Neural progenitor cell (in vitro differentiated cells): ENCODE measurements around the gene ANAPC7. TPM values are rescaled to one million over a fixed set of nuclear protein-coding genes. Genes with fewer than 3 reads are reported as not detected.
"Not testable (repeated sequence)": the region's sequence is repeated elsewhere in the genome, so short reads cannot be mapped to it uniquely, and the experiment has no call there.

ENCODE experiments used
- DNase-seq: peaks from one replicate; pipeline ENCODE4 v3.0.0-alpha.2; 2016; ENCODE audit warnings: low spot score
- H2AFZ ChIP-seq: fragments of 200-600 bp; sonication (generic); replicated peaks from 2 replicates; pipeline ENCODE4 v1.6.1; 2016; ENCODE audit warnings: antibody characterized with exemption
- H3F3A ChIP-seq: fragments of 200-600 bp; sonication (generic); 2 replicates; pipeline ENCODE4 v1.6.1; 2016; ENCODE audit warnings: antibody characterized with exemption, low read depth
- H3K27ac ChIP-seq: fragments of 200-600 bp; sonication (generic); 2 replicates; pipeline ENCODE4 v1.5.1; 2016; ENCODE audit warnings: mild to moderate bottlenecking
- H3K27me3 ChIP-seq: fragments of 200-600 bp; sonication (generic); 2 replicates; pipeline ENCODE4 v1.6.1; 2016; ENCODE audit warnings: mild to moderate bottlenecking, moderate library complexity
- H3K36me3 ChIP-seq: fragments of 200-600 bp; sonication (generic); 2 replicates; pipeline ENCODE4 v1.5.1; 2016
- H3K4me1 ChIP-seq: fragments of 200-600 bp; sonication (generic); 2 replicates; pipeline ENCODE4 v1.6.1; 2016; ENCODE audit warnings: mixed run types
- H3K4me2 ChIP-seq: fragments of 200-600 bp; sonication (generic); 2 replicates; pipeline ENCODE4 v1.6.1; 2016
- H3K4me3 ChIP-seq: fragments of 200-600 bp; sonication (generic); 2 replicates; pipeline ENCODE4 v1.5.1; 2016
- H3K79me2 ChIP-seq: fragments of 200-600 bp; sonication (generic); 2 replicates; pipeline ENCODE4 v1.6.1; 2016; ENCODE audit warnings: low read depth
- H3K9ac ChIP-seq: fragments of 200-600 bp; sonication (generic); 2 replicates; pipeline ENCODE4 v1.6.1; 2016
- H3K9me3 ChIP-seq: fragments of 200-600 bp; sonication (generic); 2 replicates; pipeline ENCODE4 v1.5.1; 2016; ENCODE audit warnings: low read depth
- H4K20me1 ChIP-seq: fragments of 200-600 bp; sonication (generic); 2 replicates; pipeline ENCODE4 v1.6.1; 2016; ENCODE audit warnings: low read depth
- H3K27ac Mint-ChIP-seq: 3 replicates; pipeline ENCODE4 v1.8.0; 2021; ENCODE audit warnings: mixed read lengths
- H3K27me3 Mint-ChIP-seq: 2 replicates; pipeline ENCODE4 v1.8.0; 2022; ENCODE audit warnings: low read depth, mild to moderate bottlenecking, inconsistent platforms, moderate library complexity, mixed read lengths; ENCODE audit not compliant: insufficient read depth
- H3K36me3 Mint-ChIP-seq: 3 replicates; pipeline ENCODE4 v1.8.0; 2021; ENCODE audit warnings: mixed read lengths
- H3K4me1 Mint-ChIP-seq: 3 replicates; pipeline ENCODE4 v1.8.0; 2021; ENCODE audit warnings: mixed read lengths
- H3K4me3 Mint-ChIP-seq: 3 replicates; pipeline ENCODE4 v1.8.0; 2021; ENCODE audit warnings: mild to moderate bottlenecking, moderate library complexity, mixed read lengths
- H3K9me3 Mint-ChIP-seq: 3 replicates; pipeline ENCODE4 v1.8.0; 2020; ENCODE audit warnings: mixed read lengths
- CTCF ChIP-seq: fragments of 200-600 bp; sonication (generic); IDR thresholded peaks from 2 replicates; pipeline ENCODE4 v1.5.1; 2017; ENCODE audit warnings: antibody characterized with exemption, mild to moderate bottlenecking
- EZH2 ChIP-seq: fragments of 200-600 bp; sonication (generic); IDR thresholded peaks from 2 replicates; pipeline ENCODE4 v1.6.1; 2017; ENCODE audit warnings: antibody characterized with exemption, mild to moderate bottlenecking, moderate library complexity
- EZH2phosphoT487 ChIP-seq: fragments of 200-600 bp; sonication (generic); IDR thresholded peaks from 2 replicates; pipeline ENCODE4 v1.6.1; 2017; ENCODE audit warnings: antibody characterized with exemption
- total RNA-seq: library from RNA; depleted of rRNA; stranded (reverse); fragments of >200 nt; gene quantifications from 2 replicates; pipeline ENCODE4 v1.2.3, GENCODE V29; 2015; ENCODE audit warnings: low replicate concordance

ANAPC7 gene
- total RNA-seq, 1 donor from 2014 or later: 114 TPM

- Mint-ChIP-seq H3K27me3 (no peaks in the 10 kb centered on the region), H3K4me1 (peaks cover 9% of the 10 kb centered on the region), H3K36me3 (peaks cover 14% of the 10 kb centered on the region), H3K9me3 (no peaks in the 10 kb centered on the region), H3K27ac (no peak overlapping the region), H3K4me3 (no peak overlapping the region)
- Histone ChIP-seq H3F3A (peaks cover 4% of the 10 kb centered on the region), H3K36me3 (peaks cover 9% of the 10 kb centered on the region), H3K4me3 (no peak overlapping the region), H4K20me1 (no peaks in the 10 kb centered on the region), H3K9me3 (no peaks in the 10 kb centered on the region), H2AFZ (no peak overlapping the region), H3K4me1 (peaks cover 3% of the 10 kb centered on the region), H3K9ac (no peak overlapping the region), H3K4me2 (no peak overlapping the region), H3K27ac (no peak overlapping the region), H3K27me3 (no peaks in the 10 kb centered on the region), H3K79me2 (peaks cover 39% of the 10 kb centered on the region)
- DNase-seq: no peak
- no peak for TF ChIP-seq CTCF
- TF ChIP-seq EZH2: no peak
- no peak for TF ChIP-seq EZH2phosphoT487
Observed at GRCh38 chr12:110444455-110444854, 40.9 kb upstream of the ANAPC7 start.

GRCh38 chr12:110436231-110436630 lies 32.7 kb upstream of the ANAPC7 start:
- Histone ChIP-seq H3K36me3 (peaks cover 10% of the 10 kb centered on the region), H3K4me3 (no peak overlapping the region)
- H3K36me3 Mint-ChIP-seq: peaks cover 28% of the 10 kb centered on the region

GRCh38 chr12:110431957-110432587 lies 28.6 kb upstream of the ANAPC7 start:
- Histone ChIP-seq H3K36me3 (peaks cover 6% of the 10 kb centered on the region), H3K9me3 (no peaks in the 10 kb centered on the region), H3K4me2 (peak overlapping the region; percentile 57), H2AFZ (peak overlapping the region; percentile 91), H3K27me3 (no peaks in the 10 kb centered on the region), H3F3A (peaks cover 18% of the 10 kb centered on the region), H3K4me3 (peak overlapping the region; percentile 52), H3K4me1 (no peaks in the 10 kb centered on the region), H3K27ac (no peak overlapping the region), H3K79me2 (no peaks in the 10 kb centered on the region), H3K9ac (no peak overlapping the region), H4K20me1 (no peaks in the 10 kb centered on the region)
- no peak overlapping the region for H3K27ac Mint-ChIP-seq
- peaks cover 2% of the 10 kb centered on the region for H3K4me1 Mint-ChIP-seq
- H3K27me3 Mint-ChIP-seq: peaks cover 9% of the 10 kb centered on the region
- no peak overlapping the region for H3K4me3 Mint-ChIP-seq
- TF ChIP-seq CTCF: no peak
- no peak for TF ChIP-seq EZH2
- TF ChIP-seq EZH2phosphoT487: no peak
- no peaks in the 10 kb centered on the region for H3K9me3 Mint-ChIP-seq
- peaks cover 19% of the 10 kb centered on the region for H3K36me3 Mint-ChIP-seq
- no peak for DNase-seq

More at GRCh38 chr12:110436231-110436630, 32.7 kb upstream of the ANAPC7 start:
- Histone ChIP-seq H2AFZ (no peak overlapping the region), H3K27ac (no peak overlapping the region), H3K4me2 (no peak overlapping the region), H3F3A (peaks cover 14% of the 10 kb centered on the region), H3K9ac (no peak overlapping the region), H3K4me1 (no peaks in the 10 kb centered on the region), H3K79me2 (no peaks in the 10 kb centered on the region), H4K20me1 (no peaks in the 10 kb centered on the region), H3K9me3 (no peaks in the 10 kb centered on the region), H3K27me3 (no peaks in the 10 kb centered on the region)
- Mint-ChIP-seq H3K27me3 (peaks cover 5% of the 10 kb centered on the region), H3K27ac (no peak overlapping the region), H3K9me3 (no peaks in the 10 kb centered on the region), H3K4me1 (no peaks in the 10 kb centered on the region), H3K4me3 (no peak overlapping the region)
- TF ChIP-seq EZH2phosphoT487: no peak
- TF ChIP-seq EZH2: no peak
- no peak for TF ChIP-seq CTCF
- DNase-seq: no peak

- not testable (repeated sequence) for H2AFZ ChIP-seq, H3K27ac ChIP-seq, H3K27me3 Mint-ChIP-seq, H3K9me3 ChIP-seq, H3K36me3 Mint-ChIP-seq, H3K36me3 ChIP-seq, H3K9ac ChIP-seq, H3K4me2 ChIP-seq, H4K20me1 ChIP-seq, H3K27ac Mint-ChIP-seq, H3K4me1 Mint-ChIP-seq, H3K4me3 ChIP-seq, H3K27me3 ChIP-seq, H3K79me2 ChIP-seq, DNase-seq, H3K4me1 ChIP-seq, H3K9me3 Mint-ChIP-seq, H3K4me3 Mint-ChIP-seq
- peaks cover 20% of the 10 kb centered on the region for H3F3A ChIP-seq
Observed at GRCh38 chr12:110429676-110430075, 26.2 kb upstream of the ANAPC7 start.
